HCT116 (cell line): ENCODE data around the gene ITM2C.

Experiments
- EZH2 ChIP-seq: fragments of 200-600 bp; sonication (generic); IDR thresholded peaks from 2 replicates; pipeline ENCODE4 v1.6.1; 2017; ENCODE audit warnings: antibody characterized with exemption, mixed run types
- SIN3A ChIP-seq: IDR thresholded peaks from 2 replicates; pipeline ENCODE4 v1.6.1; 2012; ENCODE audit warnings: low read depth
- YY1 ChIP-seq: IDR thresholded peaks from 2 replicates; pipeline ENCODE4 v1.6.1; 2011; ENCODE audit warnings: low read length, low read depth, moderate library complexity, mild to moderate bottlenecking; ENCODE audit not compliant: insufficient replicate concordance; ENCODE audit errors: extremely low read depth
- ZFX ChIP-seq: fragments of 450-650 bp; IDR thresholded peaks from 2 replicates; pipeline ENCODE4 v1.6.1; 2017
- ZNF274 ChIP-seq: fragments of 200-500 bp; sonication (Bioruptor generic); IDR thresholded peaks from 2 replicates; pipeline ENCODE4 v1.6.1; 2014; ENCODE audit warnings: mild to moderate bottlenecking, low read depth, low read length, inconsistent platforms
- TF ChIP-seq, protein P1 (sequence below), 3 experiments: fragments of 200-600 bp in 1 of 3; sonication (generic) in 1 of 3; IDR thresholded peaks in 2 of 3; conservative IDR thresholded peaks in 1 of 3; 2 replicates each; pipeline ENCODE4 v1.5.1; 2012 to 2017; ENCODE audit warnings: low read depth in 2 of 3, low read length in 2 of 3, antibody characterized with exemption in 1 of 3, borderline replicate concordance in 1 of 3, control low read depth in 1 of 3, mild to moderate bottlenecking in 1 of 3, mixed read lengths in 1 of 3, mixed run types in 1 of 3, moderate library complexity in 1 of 3; ENCODE audit not compliant: insufficient read depth in 1 of 3
- TF ChIP-seq, protein P2 (sequence below): IDR thresholded peaks from 2 replicates; pipeline ENCODE4 v1.6.1; 2012

DNA sequence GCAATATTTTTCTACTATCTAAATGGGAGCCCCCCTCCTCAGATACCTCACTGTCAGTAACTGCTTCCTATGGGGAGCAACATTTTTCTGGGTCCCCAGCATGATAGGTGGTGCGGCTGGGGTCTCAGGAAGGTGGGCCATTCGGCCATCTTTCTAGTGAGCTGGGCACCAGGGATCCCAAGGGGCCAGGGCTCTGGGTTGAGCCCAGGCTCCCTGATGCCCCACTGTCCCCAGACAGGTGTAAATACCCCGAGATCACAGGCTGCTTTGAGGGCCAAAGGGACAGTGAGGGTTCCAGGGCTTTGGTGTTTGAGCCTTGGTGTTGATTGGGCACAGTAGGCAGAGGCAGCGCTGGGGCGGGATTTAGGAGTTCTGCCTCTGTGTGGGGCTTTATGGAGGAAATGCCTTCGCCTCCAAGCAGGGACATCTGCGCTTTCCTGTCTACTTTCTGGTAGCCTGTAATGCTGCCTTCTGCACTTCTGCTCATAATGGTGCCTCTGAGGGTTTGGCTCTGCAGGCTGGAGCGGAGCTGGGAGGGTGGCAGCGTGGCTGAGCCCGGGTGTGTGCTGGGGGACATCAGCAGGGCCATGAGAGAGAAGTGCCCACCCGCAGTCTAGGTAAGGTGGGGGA, 5.3 kb downstream of the ITM2C start:
- TF ChIP-seq, protein P1, sequence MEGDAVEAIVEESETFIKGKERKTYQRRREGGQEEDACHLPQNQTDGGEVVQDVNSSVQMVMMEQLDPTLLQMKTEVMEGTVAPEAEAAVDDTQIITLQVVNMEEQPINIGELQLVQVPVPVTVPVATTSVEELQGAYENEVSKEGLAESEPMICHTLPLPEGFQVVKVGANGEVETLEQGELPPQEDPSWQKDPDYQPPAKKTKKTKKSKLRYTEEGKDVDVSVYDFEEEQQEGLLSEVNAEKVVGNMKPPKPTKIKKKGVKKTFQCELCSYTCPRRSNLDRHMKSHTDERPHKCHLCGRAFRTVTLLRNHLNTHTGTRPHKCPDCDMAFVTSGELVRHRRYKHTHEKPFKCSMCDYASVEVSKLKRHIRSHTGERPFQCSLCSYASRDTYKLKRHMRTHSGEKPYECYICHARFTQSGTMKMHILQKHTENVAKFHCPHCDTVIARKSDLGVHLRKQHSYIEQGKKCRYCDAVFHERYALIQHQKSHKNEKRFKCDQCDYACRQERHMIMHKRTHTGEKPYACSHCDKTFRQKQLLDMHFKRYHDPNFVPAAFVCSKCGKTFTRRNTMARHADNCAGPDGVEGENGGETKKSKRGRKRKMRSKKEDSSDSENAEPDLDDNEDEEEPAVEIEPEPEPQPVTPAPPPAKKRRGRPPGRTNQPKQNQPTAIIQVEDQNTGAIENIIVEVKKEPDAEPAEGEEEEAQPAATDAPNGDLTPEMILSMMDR (IDR thresholded peaks at IDR 0.05 in 2 of 3, conservative IDR thresholded peaks at IDR 0.05 in 1 of 3; ENCODE audit: borderline replicate concordance in 1 of 3, insufficient read depth in 1 of 3, low read depth in 2 of 3, low read length in 2 of 3), result no peak
- TF ChIP-seq, protein P2, sequence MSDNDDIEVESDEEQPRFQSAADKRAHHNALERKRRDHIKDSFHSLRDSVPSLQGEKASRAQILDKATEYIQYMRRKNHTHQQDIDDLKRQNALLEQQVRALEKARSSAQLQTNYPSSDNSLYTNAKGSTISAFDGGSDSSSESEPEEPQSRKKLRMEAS, result no peak
- TF ChIP-seq YY1 (no peak), EZH2 (no peak), SIN3A (no peak), ZNF274 (no peak), ZFX (no peak)
